ENCODE results near the gene EVA1A.

EVA1A gene

DNA sequence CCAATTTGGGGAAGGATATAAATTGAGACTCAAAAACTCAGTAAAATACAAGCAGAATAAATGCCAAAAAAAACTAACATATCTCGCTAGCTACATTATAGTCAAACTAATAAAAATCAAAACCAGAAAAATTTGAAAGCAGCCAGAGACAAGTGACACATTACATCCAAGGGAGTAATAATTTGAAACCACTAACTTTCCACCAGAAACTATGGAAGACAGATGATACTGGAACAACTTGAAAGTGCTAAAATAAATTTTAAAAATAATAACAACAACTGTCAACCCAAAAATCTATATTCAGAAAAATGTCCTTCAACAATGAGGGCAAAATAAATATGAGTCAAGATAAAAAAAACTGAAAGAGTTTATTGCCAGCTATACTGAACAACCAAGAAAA is 110.7 kb downstream of the EVA1A start:
- H3K4me2 ChIP-seq (ENCODE audit: low read length): no peak overlapping the region
- no peaks in the 10 kb centered on the region for H3K9me2 ChIP-seq (replicated peaks; ENCODE audit: control insufficient read depth, low read length)
- no peak for TF ChIP-seq EZH2phosphoT487 (IDR thresholded peaks at IDR 0.05; ENCODE audit: borderline replicate concordance, low read length)
- TF ChIP-seq, protein P1, sequence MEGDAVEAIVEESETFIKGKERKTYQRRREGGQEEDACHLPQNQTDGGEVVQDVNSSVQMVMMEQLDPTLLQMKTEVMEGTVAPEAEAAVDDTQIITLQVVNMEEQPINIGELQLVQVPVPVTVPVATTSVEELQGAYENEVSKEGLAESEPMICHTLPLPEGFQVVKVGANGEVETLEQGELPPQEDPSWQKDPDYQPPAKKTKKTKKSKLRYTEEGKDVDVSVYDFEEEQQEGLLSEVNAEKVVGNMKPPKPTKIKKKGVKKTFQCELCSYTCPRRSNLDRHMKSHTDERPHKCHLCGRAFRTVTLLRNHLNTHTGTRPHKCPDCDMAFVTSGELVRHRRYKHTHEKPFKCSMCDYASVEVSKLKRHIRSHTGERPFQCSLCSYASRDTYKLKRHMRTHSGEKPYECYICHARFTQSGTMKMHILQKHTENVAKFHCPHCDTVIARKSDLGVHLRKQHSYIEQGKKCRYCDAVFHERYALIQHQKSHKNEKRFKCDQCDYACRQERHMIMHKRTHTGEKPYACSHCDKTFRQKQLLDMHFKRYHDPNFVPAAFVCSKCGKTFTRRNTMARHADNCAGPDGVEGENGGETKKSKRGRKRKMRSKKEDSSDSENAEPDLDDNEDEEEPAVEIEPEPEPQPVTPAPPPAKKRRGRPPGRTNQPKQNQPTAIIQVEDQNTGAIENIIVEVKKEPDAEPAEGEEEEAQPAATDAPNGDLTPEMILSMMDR (IDR thresholded peaks at IDR 0.05; ENCODE audit: low read depth, low read length, poor library complexity, severe bottlenecking): no peak
- H3K27ac ChIP-seq (ENCODE audit: low read depth, low read length): no peak overlapping the region
- no peaks in the 10 kb centered on the region for H3K36me3 ChIP-seq (ENCODE audit: control insufficient read depth, low read length)
- H3K79me2 ChIP-seq (ENCODE audit: control insufficient read depth, low read length): no peaks in the 10 kb centered on the region
- H4K20me1 ChIP-seq (ENCODE audit: control insufficient read depth, insufficient read depth, low read depth, low read length): no peaks in the 10 kb centered on the region
- no peaks in the 10 kb centered on the region for H3K27me3 ChIP-seq (ENCODE audit: control insufficient read depth, low read length)
- H3F3A ChIP-seq (ENCODE audit: control insufficient read depth, insufficient read depth): no peaks in the 10 kb centered on the region
- no peak overlapping the region for H3K4me3 ChIP-seq (ENCODE audit: low read length)
- H3K4me1 ChIP-seq (ENCODE audit: control insufficient read depth, low read length): no peaks in the 10 kb centered on the region
- no peaks in the 10 kb centered on the region for H3K9me3 ChIP-seq (ENCODE audit: control insufficient read depth, insufficient read depth, low read length)

DNA sequence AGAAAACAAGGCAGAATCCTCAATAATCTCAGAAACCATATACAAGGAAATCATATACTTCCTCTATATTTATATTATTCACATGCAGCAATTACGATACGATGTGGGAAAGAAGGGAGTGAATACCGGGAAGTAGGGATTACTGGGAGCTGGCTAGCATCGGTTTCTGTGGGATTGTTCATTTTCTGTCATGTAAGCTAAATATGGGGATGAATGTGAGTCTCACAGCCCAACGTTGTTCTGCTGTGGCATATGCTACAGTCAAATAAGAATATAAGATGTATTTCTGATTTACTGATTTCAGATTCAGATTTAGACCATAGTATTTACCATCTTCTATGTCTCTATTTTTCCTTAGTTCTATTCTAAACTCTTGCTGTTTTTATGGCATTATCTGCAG is 113.6 kb downstream of the EVA1A start:
- no peaks in the 10 kb centered on the region for H3K36me3 ChIP-seq (ENCODE audit: control insufficient read depth, low read length)
- no peak overlapping the region for H3K4me2 ChIP-seq (ENCODE audit: low read length)
- no peaks in the 10 kb centered on the region for H4K20me1 ChIP-seq (ENCODE audit: control insufficient read depth, insufficient read depth, low read depth, low read length)
- H3K4me1 ChIP-seq (ENCODE audit: control insufficient read depth, low read length): no peaks in the 10 kb centered on the region
- no peak for TF ChIP-seq EZH2phosphoT487 (IDR thresholded peaks at IDR 0.05; ENCODE audit: borderline replicate concordance, low read length)
- TF ChIP-seq, protein P1 (IDR thresholded peaks at IDR 0.05; ENCODE audit: low read depth, low read length, poor library complexity, severe bottlenecking): no peak
- H3K27me3 ChIP-seq (ENCODE audit: control insufficient read depth, low read length): no peaks in the 10 kb centered on the region
- no peaks in the 10 kb centered on the region for H3K79me2 ChIP-seq (ENCODE audit: control insufficient read depth, low read length)
- no peak overlapping the region for H3K4me3 ChIP-seq (ENCODE audit: low read length)
- H3K9me3 ChIP-seq (ENCODE audit: control insufficient read depth, insufficient read depth, low read length): no peaks in the 10 kb centered on the region
- H3F3A ChIP-seq (ENCODE audit: control insufficient read depth, insufficient read depth): no peaks in the 10 kb centered on the region
- no peaks in the 10 kb centered on the region for H3K9me2 ChIP-seq (replicated peaks; ENCODE audit: control insufficient read depth, low read length)
- no peak overlapping the region for H3K27ac ChIP-seq (ENCODE audit: low read depth, low read length)

Measured in DOHH2 (cell line).